Effector CD4-positive, alpha-beta T cell (primary cell): ENCODE data around the gene OGFOD3.
"Not testable (repeated sequence)": the region's sequence is repeated elsewhere in the genome, so short reads cannot be mapped to it uniquely, and the experiment has no call there.

Source experiments
- DNase-seq: peaks from one replicate; pipeline ENCODE4 v3.0.0-alpha.2; 2020
- total RNA-seq: gene quantifications from one replicate; lab custom pipeline; 2026; lab: John Stamatoyannopoulos, UW

The OGFOD3 gene
- 20.3 reads per million, percentile 47 among the genes with 10 or more reads in this experiment for total RNA-seq

GRCh38 chr17:82418001-82418986, at the start of gene OGFOD3, which contains the start of gene HEXD:
OGFOD3 (minus strand) TSS chr17:82418586; CDS start chr17:82418485, 101 bp downstream.
HEXD (plus strand) TSS chr17:82418347; CDS start chr17:82419800, 1,453 bp downstream.
- peak; percentile 78 for DNase-seq

GRCh38 chr17:82465023-82465603, 46.7 kb upstream of the OGFOD3 start:
- no peak for DNase-seq

GRCh38 chr17:82464567-82464929, 46.2 kb upstream of the OGFOD3 start:
- DNase-seq, result no peak

- no peak for DNase-seq
These were observed 45.7 kb upstream of the OGFOD3 start for GRCh38 chr17:82463925-82464566.

- no peak for DNase-seq
These were observed 45.0 kb upstream of the OGFOD3 start for GRCh38 chr17:82463391-82463790.

- no peak for DNase-seq
These were observed 43.6 kb upstream of the OGFOD3 start for GRCh38 chr17:82461827-82462524.

- not testable (repeated sequence) for DNase-seq
These were observed 41.5 kb upstream of the OGFOD3 start for GRCh38 chr17:82459936-82460335.

GRCh38 chr17:82458885-82459424, 40.6 kb upstream of the OGFOD3 start:
- peak; percentile 14 for DNase-seq

GRCh38 chr17:82458179-82458884, 39.9 kb upstream of the OGFOD3 start, which contains the start of gene NARF:
NARF (plus strand) TSS chr17:82458741; CDS start chr17:82458804, 63 bp downstream.
- peak; percentile 94 for DNase-seq

GRCh38 chr17:82457929-82458178, 39.5 kb upstream of the OGFOD3 start:
- DNase-seq, result no peak

GRCh38 chr17:82457073-82457928, 38.9 kb upstream of the OGFOD3 start:
- DNase-seq, result no peak

GRCh38 chr17:82453706-82454105, 35.3 kb upstream of the OGFOD3 start:
- not testable (repeated sequence) for DNase-seq

GRCh38 chr17:82453151-82453550, 34.8 kb upstream of the OGFOD3 start:
- not testable (repeated sequence) for DNase-seq

- no peak for DNase-seq
These were observed 33.8 kb upstream of the OGFOD3 start for GRCh38 chr17:82452162-82452561.

- DNase-seq, result peak; percentile 93
These were observed 32.1 kb upstream of the OGFOD3 start, which contains the start of gene CYBC1 for GRCh38 chr17:82450357-82451106. CYBC1 (minus strand) TSS chr17:82450752; CDS start chr17:82449254, 1,498 bp downstream.

GRCh38 chr17:82449883-82450356, 31.5 kb upstream of the OGFOD3 start:
- DNase-seq, result peak; percentile 11

GRCh38 chr17:82449131-82449882, 30.9 kb upstream of the OGFOD3 start:
- peak; percentile 70 for DNase-seq

- DNase-seq, result no peak
These were observed 29.5 kb upstream of the OGFOD3 start for GRCh38 chr17:82447876-82448275.

GRCh38 chr17:82446649-82447048, 28.3 kb upstream of the OGFOD3 start:
- no peak for DNase-seq
